ENCODE results near the gene EDN3.

EDN3 gene

DNA sequence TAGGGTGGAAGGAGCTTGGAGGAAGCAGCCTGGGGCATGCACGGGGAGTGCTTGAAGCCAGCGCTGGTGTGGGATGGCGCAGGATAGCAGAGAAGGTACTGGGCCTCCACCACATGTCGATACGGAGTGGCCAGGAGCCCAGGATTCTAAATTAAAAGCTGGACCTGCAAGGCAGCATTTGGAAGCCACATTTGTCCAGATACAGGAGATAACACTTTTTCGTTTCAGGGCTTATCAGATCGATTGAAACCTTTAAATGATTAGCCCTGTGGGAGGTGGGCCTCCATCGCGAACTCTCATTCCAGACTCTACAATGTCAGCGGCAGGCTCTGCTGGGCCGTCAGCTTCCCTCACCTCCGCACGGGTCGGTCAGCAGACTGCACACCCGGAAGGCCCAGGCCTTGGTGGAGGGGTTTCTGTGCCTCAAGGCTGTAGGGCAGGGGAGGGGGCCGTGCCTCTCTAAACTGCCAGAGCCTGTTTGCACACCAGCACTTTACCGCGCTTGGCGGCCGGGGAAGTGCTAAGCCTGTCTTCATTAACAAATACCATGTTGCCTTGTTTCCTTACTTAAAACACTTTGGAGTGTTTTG lies 17.9 kb downstream of the EDN3 start:
- TF ChIP-seq, protein P1, sequence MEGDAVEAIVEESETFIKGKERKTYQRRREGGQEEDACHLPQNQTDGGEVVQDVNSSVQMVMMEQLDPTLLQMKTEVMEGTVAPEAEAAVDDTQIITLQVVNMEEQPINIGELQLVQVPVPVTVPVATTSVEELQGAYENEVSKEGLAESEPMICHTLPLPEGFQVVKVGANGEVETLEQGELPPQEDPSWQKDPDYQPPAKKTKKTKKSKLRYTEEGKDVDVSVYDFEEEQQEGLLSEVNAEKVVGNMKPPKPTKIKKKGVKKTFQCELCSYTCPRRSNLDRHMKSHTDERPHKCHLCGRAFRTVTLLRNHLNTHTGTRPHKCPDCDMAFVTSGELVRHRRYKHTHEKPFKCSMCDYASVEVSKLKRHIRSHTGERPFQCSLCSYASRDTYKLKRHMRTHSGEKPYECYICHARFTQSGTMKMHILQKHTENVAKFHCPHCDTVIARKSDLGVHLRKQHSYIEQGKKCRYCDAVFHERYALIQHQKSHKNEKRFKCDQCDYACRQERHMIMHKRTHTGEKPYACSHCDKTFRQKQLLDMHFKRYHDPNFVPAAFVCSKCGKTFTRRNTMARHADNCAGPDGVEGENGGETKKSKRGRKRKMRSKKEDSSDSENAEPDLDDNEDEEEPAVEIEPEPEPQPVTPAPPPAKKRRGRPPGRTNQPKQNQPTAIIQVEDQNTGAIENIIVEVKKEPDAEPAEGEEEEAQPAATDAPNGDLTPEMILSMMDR (IDR thresholded peaks at IDR 0.05; ENCODE audit: low read depth, low read length): no peak
- no peak for DNase-seq (ENCODE audit: low read depth in 2 of 2)
- H3K4me3 ChIP-seq (replicated peaks in 1 of 2; ENCODE audit: low read depth in 2 of 2, low read length in 2 of 2): no peak overlapping the region

DNA sequence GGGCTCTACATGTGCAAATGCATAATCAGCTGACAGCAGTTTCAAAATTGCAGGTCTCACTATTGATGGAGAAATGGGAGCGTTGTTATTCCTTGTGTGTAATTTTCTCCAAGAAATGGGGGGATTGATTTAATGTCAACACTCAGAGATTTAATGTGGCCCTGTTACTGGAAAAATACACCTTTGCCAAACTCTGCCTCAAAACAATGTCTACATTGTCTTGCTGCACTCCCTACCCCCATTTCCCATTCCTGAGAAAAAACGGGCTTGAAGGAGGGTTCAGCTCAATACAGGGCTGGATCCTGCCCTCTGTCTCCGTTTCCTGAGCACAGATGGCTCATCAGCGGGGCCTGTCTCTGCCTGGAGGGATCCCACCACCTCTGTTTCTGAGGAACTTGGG lies 18.4 kb downstream of the EDN3 start:
- TF ChIP-seq, protein P1 (IDR thresholded peaks at IDR 0.05; ENCODE audit: low read depth, low read length): no peak

DNA sequence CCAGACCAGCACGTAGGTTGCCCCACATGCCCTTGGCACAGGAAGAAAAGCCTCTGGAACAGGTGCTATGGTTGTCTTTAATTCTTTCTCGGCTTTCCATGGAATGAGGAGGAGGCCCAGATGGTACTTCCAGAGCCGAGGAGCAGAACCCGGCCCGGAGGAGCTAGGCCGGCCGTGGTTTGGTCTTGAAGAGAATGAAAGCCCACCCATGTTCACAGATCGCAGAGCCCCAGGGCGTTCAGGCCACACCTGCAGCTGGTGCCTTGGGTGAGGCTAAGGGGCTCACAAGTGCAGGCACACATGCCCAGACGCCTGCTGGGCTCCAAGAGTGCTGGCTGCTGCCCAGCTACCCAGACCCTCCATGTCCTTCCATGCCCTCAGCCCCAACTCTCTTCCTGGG lies 20.0 kb downstream of the EDN3 start:
- TF ChIP-seq, protein P1 (IDR thresholded peaks at IDR 0.05; ENCODE audit: low read depth, low read length): no peak
- no peak for DNase-seq (ENCODE audit: low read depth in 2 of 2)
- no peak overlapping the region for H3K4me3 ChIP-seq (replicated peaks in 1 of 2; ENCODE audit: low read depth in 2 of 2, low read length in 2 of 2)

More for the DNA sequence above, 18.4 kb downstream of the EDN3 start:
- DNase-seq (ENCODE audit: low read depth in 2 of 2): no peak
- H3K4me3 ChIP-seq (replicated peaks in 1 of 2; ENCODE audit: low read depth in 2 of 2, low read length in 2 of 2): no peak overlapping the region

DNA sequence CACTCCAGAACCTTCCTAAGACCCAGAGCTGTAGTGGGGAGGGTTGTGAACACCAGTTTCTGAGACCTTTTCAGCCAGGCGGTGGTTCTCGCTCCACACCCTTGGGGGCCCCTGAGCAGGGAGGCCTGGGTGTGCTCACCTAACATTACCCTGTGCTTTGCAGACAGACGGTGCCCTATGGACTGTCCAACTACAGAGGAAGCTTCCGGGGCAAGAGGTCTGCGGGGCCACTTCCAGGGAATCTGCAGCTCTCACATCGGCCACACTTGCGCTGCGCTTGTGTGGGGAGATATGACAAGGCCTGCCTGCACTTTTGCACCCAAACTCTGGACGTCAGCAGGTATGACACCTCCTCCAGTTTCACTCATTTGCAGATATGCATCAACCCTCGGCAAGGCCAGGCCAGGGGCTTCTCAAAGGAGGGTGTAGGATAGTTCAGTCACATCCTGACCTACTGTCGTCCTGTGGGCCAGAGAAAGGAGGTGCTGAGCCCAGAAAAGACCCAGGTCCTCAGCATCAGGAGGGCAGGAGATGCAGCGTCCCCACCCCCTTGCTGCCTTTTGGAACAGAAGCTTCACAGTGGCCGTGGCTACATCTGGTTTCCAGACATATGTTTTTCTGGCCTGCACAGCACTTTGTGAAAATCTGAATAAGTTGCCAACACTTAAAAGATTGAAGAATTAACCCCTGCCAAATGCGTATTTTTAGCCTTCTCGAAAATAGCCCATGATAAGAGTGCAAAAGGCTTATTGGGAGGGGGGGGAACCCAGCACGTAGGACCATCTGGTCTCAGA lies 20.6 kb downstream of the EDN3 start:
- TF ChIP-seq, protein P1 (IDR thresholded peaks at IDR 0.05; ENCODE audit: low read depth, low read length): no peak
- no peak for DNase-seq (ENCODE audit: low read depth in 2 of 2)
- no peak overlapping the region for H3K4me3 ChIP-seq (replicated peaks in 1 of 2; ENCODE audit: low read depth in 2 of 2, low read length in 2 of 2)

DNA sequence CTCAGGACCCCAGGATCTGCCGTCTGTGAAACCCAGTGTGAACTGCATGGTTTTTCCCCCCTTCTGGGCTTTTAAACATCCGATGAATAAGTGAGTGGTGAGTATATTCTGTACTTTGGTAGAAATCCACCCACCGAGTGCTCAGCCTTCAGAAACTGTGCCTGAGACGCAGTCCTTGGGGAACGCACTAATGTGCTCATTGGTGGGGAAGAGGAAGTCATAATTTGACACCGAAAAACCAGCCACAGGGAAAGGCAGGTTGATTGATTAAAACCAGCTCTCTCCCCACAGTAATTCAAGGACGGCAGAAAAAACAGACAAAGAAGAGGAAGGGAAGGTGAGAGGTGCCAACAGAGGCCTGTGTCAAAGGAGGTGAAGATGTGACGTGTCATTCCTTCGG lies 21.7 kb downstream of the EDN3 start:
- DNase-seq (ENCODE audit: low read depth in 2 of 2): no peak
- H3K4me3 ChIP-seq (replicated peaks in 1 of 2; ENCODE audit: low read depth in 2 of 2, low read length in 2 of 2): no peak overlapping the region
- TF ChIP-seq, protein P1 (IDR thresholded peaks at IDR 0.05; ENCODE audit: low read depth, low read length): no peak

DNA sequence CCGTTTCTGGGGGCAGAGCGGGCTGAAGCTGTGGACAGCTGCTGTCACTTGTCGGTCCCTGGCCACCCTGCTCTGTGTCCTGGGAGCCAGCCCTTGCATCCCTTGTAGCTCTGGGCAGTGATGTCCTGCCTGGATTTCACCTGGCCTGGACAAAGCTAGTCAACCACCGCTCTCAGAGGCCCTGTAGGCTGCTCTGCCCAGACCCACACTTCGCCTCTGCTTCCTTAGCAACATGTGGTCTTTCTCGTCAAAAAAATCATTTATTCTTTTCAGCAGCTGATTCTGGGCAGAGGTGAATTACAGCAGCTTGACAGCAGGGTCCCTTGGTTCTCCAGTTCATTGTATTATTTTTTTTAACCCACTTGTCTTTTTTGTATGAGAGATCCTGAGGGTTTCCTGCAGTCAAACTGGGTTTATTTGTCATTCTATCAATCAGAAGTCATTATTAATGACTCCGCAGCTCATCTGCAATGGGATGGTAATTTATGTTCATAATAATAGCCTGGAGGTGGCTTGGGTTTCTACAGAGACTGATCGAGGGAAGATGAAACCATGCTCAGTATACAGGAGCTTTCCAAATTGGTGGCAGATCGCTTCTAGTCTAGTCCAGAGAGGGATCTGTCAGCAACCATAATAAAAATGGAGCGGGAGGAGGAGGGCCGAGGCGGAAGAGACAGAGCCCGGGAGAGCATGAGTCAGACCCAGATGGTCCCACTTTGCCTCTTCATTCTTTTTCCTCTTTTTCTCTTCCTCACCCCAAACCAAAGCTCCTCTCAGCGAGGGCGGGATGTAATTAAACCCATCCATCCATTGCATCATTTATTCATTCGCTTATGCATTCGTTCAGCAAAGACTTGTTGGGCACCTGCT lies 22.4 kb downstream of the EDN3 start:
- no peak overlapping the region for H3K4me3 ChIP-seq (replicated peaks in 1 of 2; ENCODE audit: low read depth in 2 of 2, low read length in 2 of 2)
- TF ChIP-seq, protein P1 (IDR thresholded peaks at IDR 0.05; ENCODE audit: low read depth, low read length): no peak
- DNase-seq (ENCODE audit: low read depth in 2 of 2): no peak

All from cardiac fibroblast (primary cell).